HG03097 (cell line): Measurements from ENCODE around the gene LIN7A.
A peak's percentile ranks its signal among the peaks of the same experiment; 100 is the strongest.

Source experiments
- ATAC-seq: cut with Tn5 transposase; IDR thresholded peaks from one replicate; pipeline ENCODE4 v1.9.1; 2021; ENCODE audit not compliant: unreplicated experiment, low FRiP score

The LIN7A gene

DNA sequence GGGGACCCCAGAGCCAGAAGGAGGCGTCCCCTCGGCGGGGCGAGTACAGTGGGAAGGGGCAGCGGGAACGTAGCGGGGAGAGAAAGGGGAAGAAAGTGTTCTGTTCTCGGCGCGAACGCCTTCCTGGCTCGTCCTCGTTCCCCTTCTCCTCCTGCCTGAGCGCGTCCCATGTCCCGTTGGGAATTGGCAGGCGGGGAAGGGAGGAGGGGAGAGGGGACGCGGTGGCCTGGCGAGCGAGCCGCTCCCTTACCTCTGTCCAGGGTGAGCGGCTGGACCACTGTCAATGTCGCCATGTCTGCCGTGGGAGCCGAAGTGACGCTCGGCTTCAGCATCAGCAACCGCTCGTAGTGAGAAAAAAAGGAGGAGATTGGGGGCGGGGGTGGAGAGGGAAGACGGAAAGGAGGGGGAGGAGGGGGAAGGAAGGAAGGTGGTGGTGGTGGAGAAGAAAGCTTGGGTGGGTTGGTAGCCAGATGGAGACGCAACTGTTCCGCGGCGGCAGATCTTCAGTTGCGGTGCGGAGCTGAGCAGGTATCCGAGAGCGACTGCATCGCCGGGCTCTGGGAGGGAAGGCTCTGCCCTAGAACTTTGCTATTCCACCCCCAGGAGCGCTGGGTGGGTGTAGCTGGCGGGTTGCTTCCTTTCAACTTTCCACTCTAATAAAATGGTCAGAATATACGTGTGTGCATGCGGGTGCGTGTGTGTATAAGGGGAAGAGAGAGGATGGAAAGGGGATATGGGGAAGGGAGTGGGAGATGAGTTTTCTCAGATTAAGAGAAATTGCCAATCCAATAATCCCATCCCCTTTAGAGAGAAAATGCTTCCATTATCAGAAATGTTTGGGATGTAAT, at the start of gene LIN7A:
TSS of gene LIN7A (minus strand) at position 544 of the 848 bp plus-strand sequence. CDS start at position 332, 212 bp downstream.
- ATAC-seq = peak; percentile 15

- no peak for ATAC-seq
These were observed 48.5 kb upstream of the LIN7A start for GRCh38 chr12:80986224-80986623.

DNA sequence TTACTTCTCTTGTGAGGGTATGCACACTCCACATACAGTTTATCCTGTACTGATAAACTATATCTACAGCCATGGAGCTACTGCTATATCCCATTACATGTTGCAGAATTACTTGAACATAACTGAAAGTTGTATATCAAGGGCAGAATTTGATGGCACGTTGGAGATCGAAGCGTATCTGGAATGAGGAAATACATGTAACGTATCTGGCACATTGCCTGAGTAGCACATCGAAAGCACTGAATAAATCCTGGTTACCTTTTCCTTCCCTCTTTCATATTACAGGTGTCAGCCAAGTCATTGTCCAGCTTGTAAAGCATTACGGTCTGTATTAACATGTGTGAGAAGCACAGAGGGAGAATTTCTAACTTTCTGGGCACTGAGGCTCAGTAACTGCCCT, 42.1 kb upstream of the LIN7A start:
- ATAC-seq = no peak

GRCh38 chr12:80979251-80979650, 41.5 kb upstream of the LIN7A start:
- no peak for ATAC-seq

DNA sequence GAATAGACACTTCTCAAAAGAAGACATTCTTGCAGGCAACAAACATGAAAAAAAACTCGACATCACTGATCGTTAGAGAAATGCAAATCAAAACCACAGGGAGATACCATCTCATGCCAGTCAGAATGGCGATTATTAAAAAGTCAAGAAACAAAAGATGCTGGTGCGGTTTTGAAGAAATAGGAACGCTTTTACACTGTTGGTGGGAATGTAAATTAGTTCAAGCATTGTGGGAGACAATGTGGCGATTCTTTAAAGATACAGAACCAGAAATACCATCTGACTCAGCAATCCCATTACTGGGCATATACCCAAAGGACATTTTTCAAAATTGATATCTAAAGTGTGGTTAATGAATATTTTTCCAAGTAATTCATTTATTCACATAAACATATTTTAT, 39.6 kb upstream of the LIN7A start:
- ATAC-seq = no peak

DNA sequence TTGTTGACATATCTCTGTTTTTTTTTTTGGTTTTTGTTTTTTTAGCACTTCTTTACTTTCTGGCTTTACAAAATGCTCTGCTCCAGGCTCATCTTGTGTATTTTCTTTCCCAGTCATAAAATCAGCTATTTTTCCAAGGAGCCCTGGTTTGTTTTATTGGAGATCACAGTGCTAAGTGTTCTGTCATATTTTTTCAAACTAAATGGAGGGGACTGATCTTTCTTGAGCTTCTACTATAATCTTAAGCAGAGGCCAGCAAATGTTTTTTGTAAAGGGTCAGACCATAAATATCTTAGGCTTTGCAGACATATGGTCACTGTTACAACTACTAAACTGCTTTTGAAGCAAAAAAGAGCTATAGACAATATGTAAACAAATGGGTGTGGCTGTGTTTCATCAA, 30.6 kb upstream of the LIN7A start:
- no peak for ATAC-seq

DNA sequence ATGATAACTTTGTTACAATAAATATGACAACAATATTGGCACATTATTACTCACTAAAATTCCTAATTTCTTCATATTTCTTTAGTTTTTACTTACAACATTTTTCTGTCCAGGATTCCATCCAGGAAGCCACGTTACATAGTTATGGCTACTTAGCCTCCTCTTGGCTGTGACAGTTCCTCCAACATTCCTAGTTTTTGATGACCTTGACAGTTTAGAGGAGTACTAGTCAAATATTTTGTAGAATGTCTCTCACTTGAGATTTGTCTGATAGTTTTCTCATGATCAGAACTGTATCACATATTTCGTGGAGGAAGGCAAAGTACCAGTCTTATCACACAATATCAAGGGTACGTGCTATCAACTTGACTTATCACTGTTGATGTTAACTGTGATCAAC, 29.8 kb upstream of the LIN7A start:
- no peak for ATAC-seq

DNA sequence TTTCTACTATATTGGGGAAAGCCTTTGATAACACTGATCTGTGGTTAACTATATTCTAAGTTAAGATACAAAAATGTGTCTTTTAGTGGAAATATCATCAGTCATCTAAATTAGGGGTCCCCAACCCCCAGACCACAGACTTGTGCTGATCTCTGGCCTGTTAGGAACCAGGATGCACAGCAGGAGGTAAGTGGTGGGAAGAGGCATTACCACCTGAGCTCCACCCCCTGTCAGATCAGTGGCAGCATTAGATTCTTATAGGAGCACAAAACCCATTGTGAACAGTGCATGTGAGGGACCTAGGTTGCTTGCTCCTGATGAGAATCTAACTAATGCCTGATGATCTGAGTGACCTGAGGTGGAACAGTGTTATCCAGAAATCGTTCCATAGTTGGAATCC, 28.3 kb upstream of the LIN7A start:
- ATAC-seq = no peak

- ATAC-seq = no peak
These were observed 20.4 kb upstream of the LIN7A start for GRCh38 chr12:80958162-80958561.

GRCh38 chr12:80954857-80955520, 17.3 kb upstream of the LIN7A start:
- ATAC-seq = no peak

- ATAC-seq = no peak
These were observed 14.7 kb upstream of the LIN7A start for GRCh38 chr12:80952443-80952842.

GRCh38 chr12:80946591-80946990, 8.9 kb upstream of the LIN7A start:
- ATAC-seq = no peak

DNA sequence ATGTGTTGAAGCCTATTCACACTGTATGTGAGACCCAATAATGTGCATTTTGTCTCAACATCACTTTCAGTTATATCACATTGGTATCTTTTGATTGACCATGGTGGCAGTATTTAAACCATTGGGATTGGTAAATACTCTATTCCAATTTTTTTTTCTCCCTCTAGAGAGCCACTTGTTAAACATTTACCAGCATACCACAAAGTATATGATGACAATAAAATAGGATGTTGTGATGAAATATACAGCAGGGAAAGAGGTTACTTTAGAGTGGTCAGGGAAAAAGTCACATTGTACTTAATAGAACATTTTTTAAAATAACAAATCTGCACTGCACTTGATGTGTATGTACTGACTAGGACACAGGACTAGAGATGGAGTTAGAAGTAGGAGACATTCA, 5.6 kb upstream of the LIN7A start:
- ATAC-seq = no peak

DNA sequence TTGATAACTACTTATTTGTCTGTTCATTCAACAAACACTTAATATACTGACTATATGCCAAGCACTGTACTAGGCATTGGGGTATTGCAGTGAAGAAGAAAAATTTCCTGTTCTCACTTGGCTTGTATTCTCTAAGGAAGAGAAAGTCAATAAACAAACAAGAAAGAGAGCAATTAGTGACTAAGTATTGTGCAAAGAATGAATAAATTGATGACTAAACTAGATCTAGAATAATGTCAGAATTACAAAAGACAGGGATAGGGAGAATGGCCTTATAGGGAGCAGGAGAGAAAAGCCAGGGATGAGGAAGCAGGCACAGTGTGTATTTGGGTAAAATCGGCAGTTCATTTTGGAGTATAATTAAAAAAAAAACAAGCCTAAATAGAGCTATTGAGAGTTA, 4.2 kb upstream of the LIN7A start:
- ATAC-seq = no peak

DNA sequence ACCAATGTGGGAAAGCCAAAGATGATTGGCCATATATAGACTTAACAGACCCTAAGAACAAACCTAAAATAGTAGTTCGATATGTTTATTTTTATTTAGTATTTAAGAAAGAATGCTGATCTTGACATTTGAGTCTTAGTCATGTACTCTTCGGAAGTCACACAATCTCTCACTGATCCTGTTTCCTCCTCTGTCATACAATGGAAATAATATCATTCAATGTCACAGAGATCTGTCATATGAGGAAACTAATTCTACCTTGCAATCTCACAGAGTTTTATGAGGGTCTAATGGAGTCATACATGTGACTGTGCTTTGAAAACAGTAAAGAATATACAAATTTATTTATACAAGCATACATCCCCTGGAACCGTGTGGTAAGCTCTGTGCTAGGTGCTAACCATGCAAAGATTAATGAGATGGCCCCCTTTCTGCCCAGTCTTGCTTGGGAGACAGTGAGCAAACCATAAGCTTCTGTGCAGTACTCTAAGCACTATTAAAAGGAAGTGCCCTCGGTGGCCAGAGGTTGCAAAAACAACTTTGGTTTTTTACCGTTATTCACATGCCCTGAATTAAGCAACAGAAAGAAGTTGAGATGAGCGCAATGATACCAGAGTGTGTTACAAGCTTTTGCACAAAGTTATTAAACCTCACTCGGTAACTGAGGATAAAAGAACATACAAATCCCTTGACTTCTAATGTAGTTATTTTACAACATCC, 1.7 kb upstream of the LIN7A start:
- ATAC-seq = no peak

- peak; percentile 28 for ATAC-seq
These were observed 663 bp upstream of the LIN7A start for GRCh38 chr12:80938397-80938796.

DNA sequence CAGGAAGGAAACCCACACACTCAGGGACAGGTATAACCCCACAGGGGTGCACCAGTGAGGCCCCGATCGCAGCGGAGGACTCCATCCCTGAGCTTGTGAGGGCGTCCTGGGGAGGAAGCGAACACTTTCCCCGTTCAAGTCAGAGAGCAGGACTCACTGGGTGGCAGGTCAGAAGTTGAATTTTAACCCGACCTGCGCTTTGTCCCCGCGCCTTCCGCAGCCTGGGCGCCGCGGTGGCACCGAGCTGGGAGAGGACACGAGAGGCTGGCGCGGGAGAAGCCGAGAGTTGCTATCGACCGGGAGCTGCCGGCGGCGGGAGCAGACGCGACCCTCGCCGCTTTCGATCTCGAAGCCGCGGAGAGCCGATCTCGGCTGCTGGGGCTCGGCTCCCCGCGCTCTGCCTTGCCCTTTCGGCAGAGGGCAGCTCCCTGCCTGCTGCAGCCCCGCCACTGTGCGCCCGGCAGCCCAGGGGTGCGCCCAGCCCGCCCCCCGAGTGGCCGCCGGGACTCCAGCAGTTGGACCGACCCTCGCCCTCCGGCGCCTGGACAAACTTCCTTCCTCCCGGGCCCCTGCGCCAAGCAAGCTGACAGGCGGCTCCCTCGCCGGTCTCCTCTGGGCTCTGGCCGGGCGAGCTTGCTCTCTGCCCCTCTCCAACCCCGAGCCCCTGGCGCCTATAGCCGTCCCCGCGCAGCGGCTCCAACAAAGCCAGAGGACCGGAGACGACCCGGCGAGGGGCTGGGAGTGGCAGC, 918 bp downstream of the LIN7A start:
- peak; percentile 43 for ATAC-seq

GRCh38 chr12:80936353-80936641, 1.4 kb downstream of the LIN7A start:
- ATAC-seq = no peak

DNA sequence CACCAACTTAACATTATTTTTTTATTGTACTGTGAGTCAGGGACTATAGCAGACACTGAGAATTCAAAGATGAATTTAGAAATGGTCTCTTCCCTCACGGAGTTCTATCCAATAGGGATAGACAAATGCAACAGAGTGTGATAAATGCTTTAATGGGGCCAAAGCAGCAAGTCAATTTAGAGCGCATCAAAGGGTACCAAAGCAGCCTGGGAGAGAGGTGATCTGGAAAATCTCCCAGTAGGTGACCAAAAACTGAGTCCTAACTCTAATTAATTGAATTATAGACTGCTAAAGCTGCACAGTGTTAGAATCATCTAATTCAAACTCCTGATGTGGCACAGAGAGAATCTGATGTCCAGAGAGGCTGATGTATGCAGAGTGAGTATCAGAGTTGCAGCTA, 2.6 kb downstream of the LIN7A start:
- ATAC-seq = no peak

GRCh38 chr12:80925983-80926382, 11.8 kb downstream of the LIN7A start:
- ATAC-seq = no peak

DNA sequence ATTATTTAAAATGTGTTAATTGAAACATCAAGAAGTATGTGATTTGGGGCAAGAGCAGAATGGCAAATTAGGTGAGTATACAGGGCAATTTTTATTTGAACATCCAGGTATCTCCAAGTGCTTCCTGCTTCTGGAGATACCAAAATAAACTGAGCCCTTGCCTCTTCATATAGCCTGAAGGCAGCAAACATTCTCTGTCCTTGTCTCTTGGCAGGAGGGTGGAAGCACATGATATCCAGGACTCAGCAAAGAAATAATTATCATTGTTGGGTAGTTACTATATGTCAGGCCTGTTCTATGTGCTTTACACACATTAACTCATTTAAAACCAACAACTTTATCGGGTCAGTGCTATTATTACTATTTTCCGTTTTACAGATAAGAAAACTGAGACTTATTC, 12.5 kb downstream of the LIN7A start:
- no peak for ATAC-seq
